SU-DHL-6 (cell line): ENCODE measurements around the gene EPB41.

Experiments
- H2AFZ ChIP-seq: fragments of 200-600 bp; sonication (generic); 2 replicates; pipeline ENCODE4 v1.6.1; 2014; ENCODE audit warnings: low read depth, mild to moderate bottlenecking, moderate library complexity, mixed read lengths, antibody characterized with exemption, low read length; ENCODE audit not compliant: severe bottlenecking
- H3F3A ChIP-seq: fragments of 200-600 bp; shearing (Covaris generic); 2 replicates; pipeline ENCODE4 v1.6.0; 2016; ENCODE audit warnings: antibody characterized with exemption, mild to moderate bottlenecking; ENCODE audit not compliant: insufficient read depth
- H3K27ac ChIP-seq: fragments of 200-600 bp; sonication (generic); 2 replicates; pipeline ENCODE4 v1.5.1; 2016; ENCODE audit warnings: low read depth, mild to moderate bottlenecking, low read length, moderate library complexity, mixed read lengths
- H3K27me3 ChIP-seq: fragments of 200-600 bp; sonication (generic), shearing (Covaris generic); 2 replicates; pipeline ENCODE4 v1.6.0; 2014; ENCODE audit warnings: mild to moderate bottlenecking, low read length
- H3K36me3 ChIP-seq: fragments of 200-600 bp; sonication (generic); 2 replicates; pipeline ENCODE4 v1.6.1; 2014; ENCODE audit warnings: mild to moderate bottlenecking, low read length, mixed read lengths
- H3K4me2 ChIP-seq: fragments of 300-600, 200-600 bp; shearing (Covaris generic), sonication (generic); 2 replicates; pipeline ENCODE4 v1.6.0; 2014; ENCODE audit warnings: low read length, low read depth, mild to moderate bottlenecking; ENCODE audit not compliant: poor library complexity, severe bottlenecking
- H3K4me3 ChIP-seq: fragments of 200-600 bp; sonication (generic); 2 replicates; pipeline ENCODE4 v1.5.1; 2014; ENCODE audit warnings: antibody characterized with exemption, low read length, mild to moderate bottlenecking, mixed read lengths; ENCODE audit not compliant: insufficient read depth, poor library complexity, severe bottlenecking
- H3K79me2 ChIP-seq: fragments of 200-600 bp; sonication (generic); 2 replicates; pipeline ENCODE4 v1.6.1; 2014; ENCODE audit warnings: mild to moderate bottlenecking, low read length, moderate library complexity; ENCODE audit not compliant: insufficient read depth
- H3K9ac ChIP-seq: fragments of 200-600 bp; sonication (generic); 2 replicates; pipeline ENCODE4 v1.7.0; 2014; ENCODE audit warnings: mild to moderate bottlenecking, low read length
- H3K9me2 ChIP-seq: fragments of 200-600 bp; sonication (generic); replicated peaks from 2 replicates; pipeline ENCODE4 v1.6.1; 2014; ENCODE audit warnings: low read length; ENCODE audit not compliant: insufficient read depth
- H3K9me3 ChIP-seq: fragments of 200-600 bp; sonication (generic); 2 replicates; pipeline ENCODE4 v1.6.1; 2014; ENCODE audit warnings: low read length, mixed read lengths; ENCODE audit not compliant: insufficient read depth
- H4K20me1 ChIP-seq: fragments of 200-600 bp; sonication (generic); 2 replicates; pipeline ENCODE4 v1.6.1; 2014; ENCODE audit warnings: low read depth, mild to moderate bottlenecking, antibody characterized with exemption, low read length, moderate library complexity, mixed read lengths
- CTCF ChIP-seq: fragments of 200-600 bp; sonication (generic); IDR thresholded peaks from one replicate; pipeline ENCODE4 v1.5.1; 2017; ENCODE audit warnings: antibody characterized with exemption, mild to moderate bottlenecking, low read length, moderate library complexity; ENCODE audit not compliant: insufficient read depth, poor library complexity, severe bottlenecking
- EZH2phosphoT487 ChIP-seq: fragments of 200-600 bp; sonication (generic), shearing (Covaris generic); conservative IDR thresholded peaks from 2 replicates; pipeline ENCODE4 v1.6.1; 2018; ENCODE audit warnings: mild to moderate bottlenecking, antibody characterized with exemption, low read length, moderate library complexity, mixed read lengths

EPB41 gene

GRCh38 chr1:29094433-29094832, 180.1 kb downstream of the EPB41 start:
- Histone ChIP-seq H3K27me3 (no peaks in the 10 kb centered on the region), H3K36me3 (peaks cover 8% of the 10 kb centered on the region; the same call in 1 of the 2 replicates)
- TF ChIP-seq EZH2phosphoT487 (no peak), CTCF (no peak)

GRCh38 chr1:29094954-29095353, 180.6 kb downstream of the EPB41 start:
- Histone ChIP-seq H3K9ac (no peak overlapping the region), H3F3A (no peaks in the 10 kb centered on the region), H3K4me2 (no peak overlapping the region), H4K20me1 (no peaks in the 10 kb centered on the region), H3K79me2 (no peaks in the 10 kb centered on the region), H3K36me3 (peaks cover 13% of the 10 kb centered on the region), H3K9me2 (no peaks in the 10 kb centered on the region), H3K27ac (no peak overlapping the region), H3K9me3 (no peaks in the 10 kb centered on the region), H3K27me3 (no peaks in the 10 kb centered on the region), H2AFZ (no peak overlapping the region), H3K4me3 (no peak overlapping the region)
- TF ChIP-seq CTCF (no peak), EZH2phosphoT487 (no peak)

More at GRCh38 chr1:29094433-29094832, 180.1 kb downstream of the EPB41 start:
- Histone ChIP-seq H3K9me3 (no peaks in the 10 kb centered on the region), H2AFZ (no peak overlapping the region), H3K4me2 (no peak overlapping the region), H3K9me2 (no peaks in the 10 kb centered on the region), H3F3A (no peaks in the 10 kb centered on the region), H3K27ac (no peak overlapping the region), H3K4me3 (no peak overlapping the region), H3K79me2 (no peaks in the 10 kb centered on the region), H3K9ac (no peak overlapping the region), H4K20me1 (no peaks in the 10 kb centered on the region)

- TF ChIP-seq CTCF = no peak
- no peak for TF ChIP-seq EZH2phosphoT487
- Histone ChIP-seq H4K20me1 (no peaks in the 10 kb centered on the region), H3K79me2 (no peaks in the 10 kb centered on the region), H3K27ac (no peak overlapping the region), H3K9me3 (no peaks in the 10 kb centered on the region), H3K4me2 (no peak overlapping the region), H2AFZ (no peak overlapping the region), H3K4me3 (no peak overlapping the region), H3K36me3 (peaks cover 13% of the 10 kb centered on the region), H3K27me3 (no peaks in the 10 kb centered on the region), H3F3A (no peaks in the 10 kb centered on the region), H3K9ac (no peak overlapping the region), H3K9me2 (no peaks in the 10 kb centered on the region)
Measured at GRCh38 chr1:29096231-29096886, 182.0 kb downstream of the EPB41 start.
